Bronchial epithelial cell (primary cell): ENCODE results near the gene TMTC1. TPM values are rescaled to one million over a fixed set of nuclear protein-coding genes. Genes with fewer than 3 reads are reported as not detected.

Source experiments
- DNase-seq: peaks from one replicate; pipeline ENCODE4 v3.0.0-alpha.2; 2010; ENCODE audit warnings: low read depth
- FAIRE-seq: peaks from 2 replicates; lab custom pipeline; 2011; peaks lifted over from hg19 to GRCh38; lab: Jason Lieb, UNC
- H3K27me3 ChIP-seq: 2 replicates; pipeline ENCODE4 v1.5.1; 2011; ENCODE audit warnings: low read length; ENCODE audit not compliant: control insufficient read depth, insufficient read depth
- H3K36me3 ChIP-seq: 2 replicates; pipeline ENCODE4 v1.5.1; 2011; ENCODE audit warnings: low read length; ENCODE audit not compliant: control insufficient read depth, insufficient read depth
- H3K4me3 ChIP-seq: 2 replicates; pipeline ENCODE4 v1.5.1; 2011; ENCODE audit warnings: mild to moderate bottlenecking, low read depth, low read length, control low read depth
- CTCF ChIP-seq: IDR thresholded peaks from 2 replicates; pipeline ENCODE4 v1.5.1; 2011; ENCODE audit warnings: mild to moderate bottlenecking, moderate library complexity, low read length, control low read depth, inconsistent platforms; ENCODE audit not compliant: insufficient read depth, severe bottlenecking
- total RNA-seq: library from RNA; depleted of rRNA; stranded (reverse); fragments of >200 nt; gene quantifications from 2 replicates; pipeline ENCODE4 v1.2.1, GENCODE V29; 2014

Gene TMTC1
- total RNA-seq, 1 donor from 2014 or later, result 4.5 TPM

GRCh38 chr12:29750928-29751220, 32.9 kb downstream of the TMTC1 start:
- Histone ChIP-seq H3K27me3 (no peaks in the 10 kb centered on the region), H3K36me3 (no peaks in the 10 kb centered on the region), H3K4me3 (no peak overlapping the region)
- FAIRE-seq, result no peak
- no peak for TF ChIP-seq CTCF
- no peak for DNase-seq

GRCh38 chr12:29750131-29750927, 33.4 kb downstream of the TMTC1 start:
- FAIRE-seq, result peak; percentile 23
- no peak for TF ChIP-seq CTCF

GRCh38 chr12:29744365-29744764, 39.4 kb downstream of the TMTC1 start:
- FAIRE-seq (no peak), DNase-seq (no peak)
- Histone ChIP-seq H3K27me3 (no peaks in the 10 kb centered on the region), H3K4me3 (no peak overlapping the region), H3K36me3 (no peaks in the 10 kb centered on the region)
- no peak for TF ChIP-seq CTCF

More at GRCh38 chr12:29750131-29750927, 33.4 kb downstream of the TMTC1 start:
- no peaks in the 10 kb centered on the region for H3K27me3 ChIP-seq
- no peaks in the 10 kb centered on the region for H3K36me3 ChIP-seq
- no peak for DNase-seq
- H3K4me3 ChIP-seq, result no peak overlapping the region

- DNase-seq, result peak; percentile 81
- no peak for TF ChIP-seq CTCF
- no peak for FAIRE-seq
Observed at GRCh38 chr12:29743801-29744200, 39.9 kb downstream of the TMTC1 start.

GRCh38 chr12:29743077-29743476, 40.7 kb downstream of the TMTC1 start:
- TF ChIP-seq CTCF, result no peak
- H3K36me3 ChIP-seq, result no peaks in the 10 kb centered on the region
- no peak overlapping the region for H3K4me3 ChIP-seq
- FAIRE-seq (no peak), DNase-seq (peak; percentile 32)
- H3K27me3 ChIP-seq, result no peaks in the 10 kb centered on the region

More at GRCh38 chr12:29743801-29744200, 39.9 kb downstream of the TMTC1 start:
- Histone ChIP-seq H3K36me3 (no peaks in the 10 kb centered on the region), H3K27me3 (no peaks in the 10 kb centered on the region), H3K4me3 (no peak overlapping the region)

GRCh38 chr12:29742646-29743045, 41.1 kb downstream of the TMTC1 start:
- Histone ChIP-seq H3K27me3 (no peaks in the 10 kb centered on the region), H3K36me3 (no peaks in the 10 kb centered on the region), H3K4me3 (no peak overlapping the region)
- FAIRE-seq, result no peak
- no peak for TF ChIP-seq CTCF
- DNase-seq, result no peak
